HEK293 (cell line): ENCODE results near the gene CHCHD1.

Experiments
- BCL11A ChIP-seq: fragments of 450-650 bp; formaldehyde crosslinking; IDR thresholded peaks from 2 replicates; pipeline ENCODE4 v1.5.1; 2016; ENCODE audit warnings: low read depth, missing biosample characterization, missing genetic modification characterization
- ZFP3 ChIP-seq: fragments of 450-650 bp; formaldehyde crosslinking; IDR thresholded peaks from 2 replicates; pipeline ENCODE4 v1.5.1; 2016; ENCODE audit warnings: low read depth, missing biosample characterization, missing genetic modification characterization
- ZNF155 ChIP-seq: fragments of 450-650 bp; formaldehyde crosslinking; IDR thresholded peaks from 2 replicates; pipeline ENCODE4 v1.5.1; 2016; ENCODE audit warnings: missing biosample characterization, missing genetic modification characterization
- ZNF184 ChIP-seq: fragments of 450-650 bp; IDR thresholded peaks from 2 replicates; pipeline ENCODE4 v1.5.1; 2018; ENCODE audit warnings: missing biosample characterization, mild to moderate bottlenecking, missing genetic modification characterization
- ZNF561 ChIP-seq: fragments of 450-650 bp; IDR thresholded peaks from 2 replicates; pipeline ENCODE4 v1.5.1; 2018; ENCODE audit warnings: missing biosample characterization, missing genetic modification characterization, borderline replicate concordance

GRCh38 chr10:73791871-73792400 is 10.1 kb downstream of the CHCHD1 start:
- TF ChIP-seq ZNF155 (tag by site-specific recombination) (no peak), ZNF561 (tag by site-specific recombination) (no peak), ZFP3 (tag by site-specific recombination) (no peak), ZNF184 (no peak), BCL11A (no peak)
